Placental epithelial cell (primary cell): ENCODE data around the gene EDC4. TPM values are rescaled to one million over a fixed set of nuclear protein-coding genes. Genes with fewer than 3 reads are reported as not detected.

Source experiments
- small RNA-seq: library from RNA; depleted of rRNA; stranded (forward); fragments of <200 nt; gene quantifications from one replicate; pipeline ENCODE3, GENCODE V24; 2012
- total RNA-seq: library from RNA; depleted of rRNA; stranded (reverse); fragments of >200 nt; gene quantifications from 2 replicates; pipeline ENCODE4 v1.2.3, GENCODE V29; 2012

The EDC4 gene, protein sequence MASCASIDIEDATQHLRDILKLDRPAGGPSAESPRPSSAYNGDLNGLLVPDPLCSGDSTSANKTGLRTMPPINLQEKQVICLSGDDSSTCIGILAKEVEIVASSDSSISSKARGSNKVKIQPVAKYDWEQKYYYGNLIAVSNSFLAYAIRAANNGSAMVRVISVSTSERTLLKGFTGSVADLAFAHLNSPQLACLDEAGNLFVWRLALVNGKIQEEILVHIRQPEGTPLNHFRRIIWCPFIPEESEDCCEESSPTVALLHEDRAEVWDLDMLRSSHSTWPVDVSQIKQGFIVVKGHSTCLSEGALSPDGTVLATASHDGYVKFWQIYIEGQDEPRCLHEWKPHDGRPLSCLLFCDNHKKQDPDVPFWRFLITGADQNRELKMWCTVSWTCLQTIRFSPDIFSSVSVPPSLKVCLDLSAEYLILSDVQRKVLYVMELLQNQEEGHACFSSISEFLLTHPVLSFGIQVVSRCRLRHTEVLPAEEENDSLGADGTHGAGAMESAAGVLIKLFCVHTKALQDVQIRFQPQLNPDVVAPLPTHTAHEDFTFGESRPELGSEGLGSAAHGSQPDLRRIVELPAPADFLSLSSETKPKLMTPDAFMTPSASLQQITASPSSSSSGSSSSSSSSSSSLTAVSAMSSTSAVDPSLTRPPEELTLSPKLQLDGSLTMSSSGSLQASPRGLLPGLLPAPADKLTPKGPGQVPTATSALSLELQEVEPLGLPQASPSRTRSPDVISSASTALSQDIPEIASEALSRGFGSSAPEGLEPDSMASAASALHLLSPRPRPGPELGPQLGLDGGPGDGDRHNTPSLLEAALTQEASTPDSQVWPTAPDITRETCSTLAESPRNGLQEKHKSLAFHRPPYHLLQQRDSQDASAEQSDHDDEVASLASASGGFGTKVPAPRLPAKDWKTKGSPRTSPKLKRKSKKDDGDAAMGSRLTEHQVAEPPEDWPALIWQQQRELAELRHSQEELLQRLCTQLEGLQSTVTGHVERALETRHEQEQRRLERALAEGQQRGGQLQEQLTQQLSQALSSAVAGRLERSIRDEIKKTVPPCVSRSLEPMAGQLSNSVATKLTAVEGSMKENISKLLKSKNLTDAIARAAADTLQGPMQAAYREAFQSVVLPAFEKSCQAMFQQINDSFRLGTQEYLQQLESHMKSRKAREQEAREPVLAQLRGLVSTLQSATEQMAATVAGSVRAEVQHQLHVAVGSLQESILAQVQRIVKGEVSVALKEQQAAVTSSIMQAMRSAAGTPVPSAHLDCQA (N-terminal part only)
- 69.5 and 70.3 TPM in 2 replicates for total RNA-seq

GRCh38 chr16:67872631-67873434 is at the start of gene EDC4:
EDC4 (plus strand) TSS chr16:67873052; CDS start chr16:67873262, 210 bp downstream.

DNA sequence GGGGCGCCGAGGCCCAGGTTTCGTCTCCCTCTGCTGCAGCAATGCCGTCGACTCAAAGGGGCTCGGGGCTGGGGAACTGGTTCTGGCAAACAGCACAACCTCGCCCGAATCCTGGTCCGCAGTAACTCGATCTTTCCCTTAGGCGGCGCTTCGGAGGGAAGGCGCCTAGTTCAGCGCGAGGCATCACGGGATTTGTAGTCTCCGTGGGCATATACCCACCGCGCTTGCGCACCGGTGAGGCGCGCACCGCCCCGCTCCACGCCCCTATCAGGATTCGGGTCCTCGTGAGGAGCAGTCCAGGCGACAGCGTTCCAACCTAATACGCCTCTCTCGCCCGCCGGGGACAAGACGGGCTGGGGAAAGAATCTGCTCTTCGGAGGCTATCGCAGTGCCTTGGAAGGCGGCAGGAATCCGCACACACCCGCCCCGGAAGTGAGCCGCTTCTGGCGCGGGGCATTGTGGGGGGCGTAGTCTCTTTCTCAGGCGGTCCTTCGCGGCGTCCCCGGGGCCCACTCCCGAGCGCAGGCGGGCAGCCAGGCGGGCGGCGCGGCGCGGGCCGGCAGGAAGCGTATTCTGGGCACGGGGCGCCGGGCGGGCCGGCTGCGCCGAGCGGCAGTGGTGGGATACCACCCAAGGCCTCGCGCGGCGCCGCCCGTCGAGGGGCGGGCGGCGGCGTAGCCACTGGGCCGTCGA is 30.9 kb upstream of the EDC4 start, which contains the start of gene THAP11:
THAP11 (plus strand) TSS at position 505 of the 693 bp plus-strand sequence. CDS start 235 bp downstream, outside the sequence.

DNA sequence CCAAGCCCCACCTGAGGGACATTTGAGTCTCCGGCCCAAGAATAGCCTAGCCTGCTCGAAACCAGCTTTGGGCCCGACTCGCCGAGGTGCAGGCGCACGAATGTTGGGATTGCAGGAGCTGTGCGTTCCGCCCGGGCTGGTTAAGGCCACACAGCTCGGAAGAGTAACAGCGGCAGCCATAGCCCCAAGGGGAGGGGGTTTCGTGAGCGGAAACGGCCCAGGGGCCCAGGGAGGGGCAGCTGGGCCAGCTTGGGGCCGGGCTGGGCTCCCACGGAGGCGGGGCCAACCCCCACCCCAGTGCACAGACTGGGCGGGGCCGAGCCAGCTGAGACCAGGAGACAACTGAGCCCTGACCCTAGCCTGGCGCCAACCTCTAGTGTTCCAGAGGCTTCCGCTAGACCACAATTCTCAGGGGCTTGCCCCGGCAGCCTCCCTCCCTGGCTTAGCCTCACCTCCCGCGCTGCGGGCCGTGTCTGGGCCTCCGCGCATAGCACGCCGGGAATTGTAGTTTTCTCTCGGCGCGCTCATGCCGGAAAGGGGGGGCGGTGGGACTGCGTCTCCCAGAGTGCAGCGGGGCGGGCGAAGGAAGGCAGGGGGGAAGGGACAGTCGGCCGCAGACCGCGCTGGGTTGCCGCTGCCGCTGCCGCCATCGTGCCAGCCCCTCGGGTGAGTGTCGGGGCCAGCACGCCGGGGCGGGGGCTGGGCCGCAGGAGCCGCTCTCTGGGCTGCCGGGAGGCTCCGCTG is 26.4 kb upstream of the EDC4 start, which contains the start of gene NUTF2:
NUTF2 (plus strand) TSS at position 614 of the 744 bp plus-strand sequence. CDS start 18,198 bp downstream, outside the sequence.

DNA sequence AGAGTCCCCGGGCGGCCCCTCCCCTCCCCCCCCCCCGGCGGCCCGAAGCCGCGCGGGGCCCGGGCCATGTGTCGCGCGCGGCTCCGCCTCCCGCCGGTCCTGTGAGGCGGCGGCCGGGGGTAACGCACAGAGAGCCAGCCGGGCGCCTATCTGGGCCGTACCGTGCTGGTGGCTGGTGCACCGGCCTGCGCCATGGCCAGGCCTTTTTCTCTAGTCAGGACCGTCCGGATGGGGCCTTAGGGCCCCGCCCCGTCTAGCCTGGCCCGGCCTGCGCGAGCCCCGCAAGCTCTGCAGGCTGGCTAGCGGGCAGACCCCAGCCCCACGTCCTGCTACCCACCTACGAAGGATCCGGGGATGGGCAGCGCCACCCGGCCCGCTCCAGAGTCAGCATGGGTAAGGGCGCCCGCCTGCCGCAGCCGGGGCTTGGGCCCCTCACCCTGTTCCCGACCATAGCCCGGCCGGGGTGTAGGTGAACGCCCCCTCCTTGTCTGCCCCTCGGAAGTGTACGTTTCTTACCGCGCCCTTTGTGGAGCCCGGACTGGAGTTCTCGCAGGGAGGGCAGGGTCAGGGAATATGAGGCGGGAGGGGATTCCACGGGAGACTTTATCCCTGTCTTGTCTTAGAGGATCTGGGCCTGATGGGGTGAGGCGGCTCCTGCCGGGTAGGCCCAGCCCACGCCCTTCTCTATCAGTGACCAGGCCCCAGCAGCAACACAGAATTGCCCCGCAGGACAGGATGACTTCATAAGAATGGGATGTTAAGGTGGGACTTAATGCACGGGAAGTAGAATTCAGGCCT is 25.6 kb upstream of the EDC4 start, which contains the start of gene CENPT:
CENPT (minus strand) TSS at position 630 of the 798 bp plus-strand sequence. CDS start 13,834 bp downstream, outside the sequence.

GRCh38 chr16:67884684-67885083 is 11.8 kb downstream of the EDC4 start, which contains the start of gene NRN1L:
NRN1L (plus strand) TSS chr16:67884885; CDS start chr16:67884904, 19 bp downstream.

DNA sequence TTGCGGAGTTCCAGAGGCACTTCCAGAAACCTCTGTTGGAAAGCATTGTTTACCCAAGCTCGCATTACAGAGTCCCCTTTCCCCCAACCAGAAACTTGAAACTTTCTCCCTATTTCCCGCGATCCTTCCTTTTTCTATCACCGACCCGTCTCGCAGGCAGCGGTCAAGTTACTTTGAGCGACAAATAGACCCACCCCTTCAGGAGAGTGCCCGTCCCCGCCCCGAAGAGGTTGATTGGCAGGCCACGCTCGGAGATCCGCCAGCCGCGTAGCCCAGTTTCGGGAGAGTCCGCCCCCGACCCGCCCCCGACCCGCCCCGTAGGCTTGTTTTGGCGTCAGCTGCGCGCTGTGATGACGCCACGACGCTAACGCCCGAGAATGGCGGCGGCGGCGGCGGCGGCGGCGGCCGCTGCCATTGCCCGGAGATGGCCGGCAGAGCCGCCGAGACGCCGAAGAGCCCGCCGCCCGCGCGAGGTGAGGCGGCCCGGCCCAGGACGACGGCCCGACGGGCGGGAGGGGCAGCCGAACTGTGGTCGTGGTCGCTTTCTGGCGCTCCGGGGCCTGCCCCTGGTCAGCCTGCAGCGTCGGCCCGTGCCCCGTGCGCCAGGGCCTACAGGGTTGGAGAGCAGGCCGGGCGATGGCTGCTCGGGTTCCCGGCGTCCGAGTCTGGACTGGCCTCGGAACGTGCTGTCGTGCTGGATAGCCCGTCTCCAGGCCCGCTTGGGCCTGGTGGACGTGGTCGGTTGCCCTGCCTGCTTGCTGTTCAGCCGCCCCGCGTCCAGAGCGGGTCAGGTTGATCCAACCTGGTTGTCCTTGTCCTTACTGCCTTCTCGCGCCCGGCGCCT is 20.3 kb downstream of the EDC4 start, which contains the start of gene PSKH1:
PSKH1 (plus strand) TSS at position 356 of the 844 bp plus-strand sequence. CDS start 15,496 bp downstream, outside the sequence.

Small RNA genes lying within 50 kb of the gene (small RNA-seq; reads per million reads assigned to genes)
- not detected for gene AC040162.2
- not detected for gene NRN1L

Other genes with a start within 250 kb of the EDC4 start
- not detected in 2 replicates for gene CARMIL2, start 227.9 kb upstream of the EDC4 start, total RNA-seq
- gene ACD, start 212.8 kb upstream of the EDC4 start, total RNA-seq, result 18.5 and 25.7 TPM in 2 replicates
- 0.39 and 0.65 TPM in 2 replicates for gene PARD6A, start 212.1 kb upstream of the EDC4 start, total RNA-seq
- gene ENKD1, start 206.3 kb upstream of the EDC4 start, total RNA-seq, result 13.8 and 17.3 TPM in 2 replicates
- gene C16orf86, start 206.2 kb upstream of the EDC4 start, total RNA-seq, result 3.9 and 4.7 TPM in 2 replicates
- 17.0 and 18.1 TPM in 2 replicates for gene GFOD2, start 153.7 kb upstream of the EDC4 start, total RNA-seq
- 4.6 and 6.3 TPM in 2 replicates for gene RANBP10, start 66.5 kb upstream of the EDC4 start, total RNA-seq
- gene TSNAXIP1, start 66.2 kb upstream of the EDC4 start, total RNA-seq, result 0.11 and 1.2 TPM in 2 replicates
- 23.9 and 33.0 TPM in 2 replicates for gene THAP11, start 30.7 kb upstream of the EDC4 start, total RNA-seq
- gene NUTF2, start 26.1 kb upstream of the EDC4 start, total RNA-seq, result 282 and 381 TPM in 2 replicates
- 66.3 and 117 TPM in 2 replicates for gene CENPT, start 25.4 kb upstream of the EDC4 start, total RNA-seq
- 0.54 and 0.79 TPM in 2 replicates for gene NRN1L, start 11.8 kb downstream of the EDC4 start, total RNA-seq
- 18.5 and 21.7 TPM in 2 replicates for gene PSKH1, start 20.2 kb downstream of the EDC4 start, total RNA-seq
- gene CTRL, start 58.8 kb downstream of the EDC4 start, total RNA-seq, result 0.65 and 0.79 TPM in 2 replicates
- gene PSMB10, start 63.8 kb downstream of the EDC4 start, total RNA-seq, result 22.9 and 23.2 TPM in 2 replicates
- 15.7 and 17.6 TPM in 2 replicates for gene LCAT, start 71.1 kb downstream of the EDC4 start, total RNA-seq
- gene SLC12A4, start 95.6 kb downstream of the EDC4 start, total RNA-seq, result 121 and 147 TPM in 2 replicates
- not detected in 2 replicates for gene DPEP3, start 107.4 kb downstream of the EDC4 start, total RNA-seq
- gene DPEP2, start 126.4 kb downstream of the EDC4 start, total RNA-seq, result not detected in 2 replicates
- gene DPEP2NB, start 142.9 kb downstream of the EDC4 start, total RNA-seq, result not detected in 2 replicates
- gene DDX28, start 150.2 kb downstream of the EDC4 start, total RNA-seq, result 10.2 and 11.7 TPM in 2 replicates
- 15.7 and 22.2 TPM in 2 replicates for gene DUS2, start 150.2 kb downstream of the EDC4 start, total RNA-seq
- gene NFATC3, start 212.3 kb downstream of the EDC4 start, total RNA-seq, result 31.8 and 37.1 TPM in 2 replicates